ENCODE data around the gene SLC1A6.
"Not testable (repeated sequence)": the region's sequence is repeated elsewhere in the genome, so short reads cannot be mapped to it uniquely, and the experiment has no call there.

Gene SLC1A6

GRCh38 chr19:14979476-14980255 lies at the start of gene SLC1A6:
TSS of gene SLC1A6 (minus strand) at chr19:14979864. CDS start at chr19:14972910, 6,954 bp downstream.
- no peak for DNase-seq (ENCODE audit: low spot score)

GRCh38 chr19:15028490-15028889 lies 48.8 kb upstream of the SLC1A6 start:
- DNase-seq (ENCODE audit: low spot score) = no peak

DNA sequence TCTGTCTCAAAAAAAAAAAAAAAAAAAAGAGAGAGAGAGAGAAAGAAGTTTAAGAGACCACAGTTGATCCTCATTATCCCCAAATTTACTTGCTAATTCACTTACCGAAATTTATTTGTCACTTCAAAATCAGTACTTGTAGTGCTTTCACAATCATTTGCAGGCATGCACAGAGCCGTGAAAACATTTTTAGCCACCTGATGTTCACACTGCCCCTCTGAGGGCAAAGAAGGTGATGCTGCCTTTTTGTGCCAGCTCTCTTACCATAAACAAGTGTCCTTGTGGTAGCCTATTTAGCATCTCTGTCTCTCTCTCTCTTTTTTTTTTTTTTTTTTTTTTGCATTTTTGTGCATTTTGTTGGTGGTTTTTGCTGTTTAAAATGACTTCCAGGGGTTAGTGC lies 45.6 kb upstream of the SLC1A6 start:
- no peak for DNase-seq (ENCODE audit: low spot score)

- DNase-seq (ENCODE audit: low spot score) = no peak
Measured at GRCh38 chr19:15022752-15023151, 43.1 kb upstream of the SLC1A6 start.

GRCh38 chr19:15021286-15022007 lies 41.8 kb upstream of the SLC1A6 start:
- DNase-seq (ENCODE audit: low spot score) = no peak

- not testable (repeated sequence) for DNase-seq (ENCODE audit: low spot score)
Measured at GRCh38 chr19:15018836-15019235, 39.2 kb upstream of the SLC1A6 start.

DNA sequence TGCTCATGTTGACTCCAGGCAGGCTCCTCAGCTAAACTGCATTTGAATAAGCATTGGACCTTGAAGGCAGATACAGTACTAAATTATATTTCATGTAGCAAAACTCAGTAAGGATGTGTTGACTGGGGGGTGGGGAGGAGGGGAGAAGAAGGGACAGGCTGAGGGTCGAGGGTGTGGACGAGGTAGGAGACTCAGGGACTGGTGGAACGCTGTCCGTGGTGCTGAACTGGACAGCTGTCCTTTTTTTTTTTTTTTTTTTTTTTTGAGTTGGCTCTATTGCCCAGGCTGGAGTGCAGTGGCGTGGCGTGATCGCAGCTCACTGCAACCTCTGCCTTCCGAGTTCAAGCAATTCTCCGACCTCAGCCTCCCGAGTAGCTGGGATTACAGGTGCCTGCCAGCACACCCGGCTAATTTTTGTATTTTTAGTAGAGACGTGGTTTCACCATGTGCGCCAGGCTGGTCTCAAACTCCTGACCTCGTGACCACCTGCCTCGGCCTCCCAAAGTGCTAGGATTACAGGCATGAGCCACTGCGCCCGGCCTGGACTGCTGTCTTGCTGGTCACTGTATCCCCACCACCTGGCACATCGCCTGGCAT lies 36.4 kb upstream of the SLC1A6 start:
- no peak for DNase-seq (ENCODE audit: low spot score)

GRCh38 chr19:15014579-15014978 lies 34.9 kb upstream of the SLC1A6 start:
- no peak for DNase-seq (ENCODE audit: low spot score)

GRCh38 chr19:15010501-15011300 lies 31.0 kb upstream of the SLC1A6 start:
- DNase-seq (ENCODE audit: low spot score) = no peak

DNA sequence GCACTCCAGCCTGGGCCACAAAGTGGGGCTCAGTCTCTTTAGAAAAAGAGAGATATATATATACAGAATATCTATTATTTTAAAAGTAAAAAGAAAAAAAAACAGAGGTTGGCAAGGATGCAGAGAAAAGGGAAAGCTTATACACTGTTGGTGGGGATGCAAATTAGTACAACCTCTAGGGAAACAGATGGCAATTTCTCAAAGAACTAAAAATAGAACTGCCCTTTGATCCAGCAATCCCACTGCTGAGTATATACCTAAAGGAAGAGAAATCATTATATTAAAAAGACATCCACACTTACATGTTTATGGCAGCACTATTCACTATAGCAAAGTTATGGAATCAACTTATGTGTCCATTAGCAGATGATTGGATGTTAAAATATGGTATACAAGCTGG lies 28.6 kb upstream of the SLC1A6 start:
- DNase-seq (ENCODE audit: low spot score) = no peak

DNA sequence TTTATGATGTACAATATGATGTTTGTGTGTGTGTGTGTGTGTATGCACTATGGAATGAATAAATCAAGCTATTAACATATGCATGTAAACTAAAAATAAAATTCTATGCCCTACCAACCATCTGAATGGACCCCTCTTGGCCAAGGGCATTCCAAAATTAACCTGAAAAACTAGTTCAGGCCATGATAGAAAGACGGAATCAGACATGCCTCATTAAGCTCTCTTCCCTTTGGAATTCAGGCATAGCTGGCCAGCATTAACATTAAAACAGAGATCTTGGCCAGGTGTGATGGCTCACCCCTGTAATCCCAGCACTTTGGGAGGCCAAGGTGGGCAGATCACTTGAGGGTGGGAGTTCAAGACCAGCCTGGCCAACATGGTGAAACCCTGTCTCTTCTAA lies 18.3 kb upstream of the SLC1A6 start:
- no peak for DNase-seq (ENCODE audit: low spot score)

DNA sequence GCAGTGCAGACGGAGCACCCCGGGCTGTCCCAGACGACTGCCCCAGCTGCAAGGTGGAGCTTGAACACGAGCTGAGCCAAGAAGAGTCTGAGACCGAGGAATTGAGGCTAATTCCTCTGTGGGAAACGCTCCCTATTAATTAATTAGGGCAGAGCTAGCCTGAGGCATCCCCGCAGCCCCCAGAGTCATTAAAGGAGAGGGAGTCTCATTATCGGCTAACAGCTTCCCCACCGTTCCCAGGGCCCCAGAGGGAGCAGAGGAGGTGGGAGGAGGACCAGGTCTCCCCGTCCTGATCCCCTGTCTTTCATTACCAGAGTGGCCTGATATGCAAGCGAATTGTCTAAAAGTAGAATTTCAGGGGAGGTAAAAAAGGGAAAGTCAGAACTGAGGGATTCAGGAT lies 13.1 kb upstream of the SLC1A6 start:
- DNase-seq (ENCODE audit: low spot score) = no peak

GRCh38 chr19:14985133-14985532 lies 5.5 kb upstream of the SLC1A6 start:
- DNase-seq (ENCODE audit: low spot score) = no peak

DNA sequence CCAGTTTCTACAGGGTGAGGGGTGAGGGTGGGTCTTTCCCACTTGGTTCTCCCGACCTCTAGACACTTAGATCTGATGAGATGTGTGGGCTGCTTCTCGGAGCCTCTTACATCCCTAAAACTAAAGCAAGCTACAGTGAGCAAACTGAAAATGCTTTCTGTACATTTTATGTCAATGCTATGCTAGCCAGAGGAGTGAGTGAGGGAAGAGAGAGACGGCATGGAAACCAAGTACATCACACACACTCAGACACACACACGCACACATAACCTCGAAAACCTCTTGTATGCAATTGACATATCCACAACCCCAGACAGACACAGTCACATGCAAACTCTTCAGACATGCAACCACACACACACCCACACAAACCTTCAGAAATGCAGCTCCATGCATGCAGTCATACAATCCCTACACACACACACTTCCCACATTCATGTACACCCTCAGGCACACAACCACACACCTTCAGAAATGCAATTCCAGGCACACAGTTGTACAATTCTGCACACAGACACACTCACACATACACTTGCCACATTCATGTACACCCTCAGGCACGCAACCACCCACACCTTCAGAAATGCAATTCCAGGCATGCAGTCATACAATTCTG lies 1.4 kb downstream of the SLC1A6 start:
- DNase-seq (ENCODE audit: low spot score) = no peak

- DNase-seq (ENCODE audit: low spot score) = no peak
Measured at GRCh38 chr19:14977128-14977527, 2.5 kb downstream of the SLC1A6 start.

- no peak for DNase-seq (ENCODE audit: low spot score)
Measured at GRCh38 chr19:14974488-14974887, 5.2 kb downstream of the SLC1A6 start.

DNA sequence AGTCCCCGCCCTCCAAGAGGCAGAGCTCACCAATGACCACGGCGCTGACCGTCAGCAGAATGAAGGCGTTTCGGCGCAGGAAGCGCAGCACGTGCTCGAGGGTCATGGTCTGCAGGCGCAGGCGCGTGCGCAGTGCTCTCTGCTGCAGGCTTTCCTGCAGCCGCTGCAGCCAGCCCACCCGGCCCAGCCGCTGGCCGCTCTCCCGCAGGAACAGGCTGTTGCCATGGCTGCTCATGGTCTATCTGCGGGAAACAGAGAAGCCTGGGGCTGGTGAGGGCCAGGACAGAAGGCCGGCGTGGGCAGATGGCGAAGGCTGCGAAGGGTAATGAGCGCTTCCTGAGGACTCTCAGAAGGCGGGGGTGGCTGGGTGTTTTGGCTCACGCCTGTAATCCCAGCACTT lies 7.0 kb downstream of the SLC1A6 start:
- no peak for DNase-seq (ENCODE audit: low spot score)

- DNase-seq (ENCODE audit: low spot score) = no peak
Measured at GRCh38 chr19:14971474-14971873, 8.2 kb downstream of the SLC1A6 start.

DNA sequence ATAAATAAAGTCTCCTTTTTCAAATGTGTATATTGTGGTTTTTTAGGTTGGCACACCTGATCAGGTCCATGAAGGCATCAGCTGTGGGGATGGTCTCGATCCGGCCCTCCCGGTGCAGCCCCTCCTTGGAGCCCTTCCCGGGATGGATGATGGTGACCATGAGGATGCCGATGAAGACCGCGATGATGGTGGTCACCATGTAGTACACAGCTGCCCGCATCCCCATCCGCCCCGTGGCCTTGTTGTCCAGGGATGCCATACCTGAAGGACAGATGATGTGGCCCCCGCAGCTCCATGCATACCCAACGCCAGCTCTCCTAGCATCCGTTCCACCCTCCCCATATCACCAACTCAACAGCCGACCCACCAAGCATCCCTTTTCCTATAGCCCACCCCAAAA lies 11.4 kb downstream of the SLC1A6 start:
- DNase-seq (ENCODE audit: low spot score) = no peak

DNA sequence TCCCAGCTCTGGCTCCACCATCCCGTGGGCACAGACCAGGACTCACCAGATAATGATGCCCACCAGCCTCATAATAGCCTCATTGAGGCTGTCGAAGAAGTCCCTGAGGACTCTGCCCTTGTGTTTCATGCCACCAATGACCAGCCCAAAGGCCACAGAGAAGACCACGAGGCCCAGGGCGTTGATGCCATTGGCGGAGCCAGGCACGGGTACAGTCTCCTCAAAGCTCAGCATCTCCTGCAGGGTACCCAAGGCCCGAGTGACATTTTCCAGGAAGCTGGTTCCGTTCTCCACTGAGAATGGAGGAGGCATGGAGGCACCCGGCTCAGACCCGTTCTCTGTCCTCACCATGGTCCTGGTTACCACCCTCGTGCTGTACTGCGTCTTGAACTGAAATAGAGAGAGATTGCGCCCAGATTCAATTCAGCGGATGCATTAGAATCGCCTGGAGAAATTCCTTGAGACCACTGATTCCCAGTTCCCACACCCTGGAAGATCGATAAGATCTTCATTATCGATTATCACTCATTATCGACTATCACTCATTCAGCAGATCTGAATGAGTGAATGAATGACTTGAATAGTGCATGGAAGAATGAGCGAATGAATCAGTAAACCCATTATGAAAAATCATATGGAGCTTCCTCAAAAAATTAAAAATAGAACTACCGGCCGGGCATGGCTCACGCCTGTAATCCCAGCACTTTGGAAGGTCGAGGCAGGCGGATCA lies 17.5 kb downstream of the SLC1A6 start:
- no peak for DNase-seq (ENCODE audit: low spot score)

- DNase-seq (ENCODE audit: low spot score) = no peak
Measured at GRCh38 chr19:14959263-14959662, 20.4 kb downstream of the SLC1A6 start.
